NAMALWA (cell line): Measurements from ENCODE around the gene CHMP2A.

Experiments
- DNase-seq: peaks from one replicate; pipeline ENCODE4 v3.0.0-alpha.2; 2015; ENCODE audit warnings: low spot score

CHMP2A gene

GRCh38 chr19:58538257-58539168 is 16.4 kb downstream of the CHMP2A start:
- no peak for DNase-seq

- no peak for DNase-seq
These were observed 17.8 kb downstream of the CHMP2A start for GRCh38 chr19:58536852-58537798.

- DNase-seq, result no peak
These were observed 19.0 kb downstream of the CHMP2A start for GRCh38 chr19:58535857-58536256.

GRCh38 chr19:58531034-58531840 is 23.7 kb downstream of the CHMP2A start:
- DNase-seq, result no peak

- no peak for DNase-seq
These were observed 25.5 kb downstream of the CHMP2A start for GRCh38 chr19:58529405-58529804.

- no peak for DNase-seq
These were observed 32.2 kb downstream of the CHMP2A start for GRCh38 chr19:58522709-58523108.

- DNase-seq, result no peak
These were observed 33.3 kb downstream of the CHMP2A start for GRCh38 chr19:58521651-58522050.

- DNase-seq, result no peak
These were observed 34.7 kb downstream of the CHMP2A start for GRCh38 chr19:58520257-58520599.

- peak; percentile 96 for DNase-seq
These were observed 35.3 kb downstream of the CHMP2A start, which contains the start of gene ZBTB45 for GRCh38 chr19:58519355-58520256. Gene ZBTB45 (minus strand): TSS chr19:58519810. CDS start chr19:58517673, 2,137 bp downstream.

GRCh38 chr19:58519087-58519354 is 35.9 kb downstream of the CHMP2A start:
- peak; percentile 73 for DNase-seq

- DNase-seq, result no peak
These were observed 36.4 kb downstream of the CHMP2A start for GRCh38 chr19:58518256-58519086.

- no peak for DNase-seq
These were observed 37.7 kb downstream of the CHMP2A start for GRCh38 chr19:58516964-58517833.

- DNase-seq, result no peak
These were observed 38.6 kb downstream of the CHMP2A start for GRCh38 chr19:58516246-58516836.

GRCh38 chr19:58515259-58515658 is 39.6 kb downstream of the CHMP2A start:
- DNase-seq, result no peak

GRCh38 chr19:58514564-58515022 is 40.3 kb downstream of the CHMP2A start:
- DNase-seq, result no peak

- peak; percentile 96 for DNase-seq
These were observed 41.0 kb downstream of the CHMP2A start for GRCh38 chr19:58513694-58514563.

- DNase-seq, result no peak
These were observed 41.7 kb downstream of the CHMP2A start for GRCh38 chr19:58513213-58513693.
